ENCODE results near the gene VCX.
A peak's percentile ranks its signal among the peaks of the same experiment; 100 is the strongest.
"Not testable (repeated sequence)": the region's sequence is repeated elsewhere in the genome, so short reads cannot be mapped to it uniquely, and the experiment has no call there.

The VCX gene

DNA sequence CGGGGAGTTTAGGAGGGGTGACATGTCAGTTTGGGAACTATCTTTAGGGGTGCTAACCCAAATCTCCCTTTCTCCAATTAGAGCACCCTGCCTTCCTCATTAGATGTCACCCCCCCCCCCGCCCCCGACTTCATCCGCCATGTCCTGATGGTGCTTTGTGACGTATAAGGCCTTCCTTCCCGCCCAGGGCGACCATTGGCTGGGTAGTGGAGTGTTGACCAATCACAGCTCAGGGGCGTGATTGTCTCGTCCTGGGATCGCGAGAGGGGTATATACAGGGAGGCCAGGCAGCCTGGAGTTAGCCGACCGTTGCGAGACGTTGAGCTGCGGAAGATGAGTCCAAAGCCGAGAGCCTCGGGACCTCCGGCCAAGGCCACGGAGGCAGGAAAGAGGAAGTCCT, at the start of gene VCX:
VCX (plus strand) TSS at position 301 of the 400 bp plus-strand sequence; CDS start at position 334, 33 bp downstream.
- DNase-seq = not testable (repeated sequence)

DNA sequence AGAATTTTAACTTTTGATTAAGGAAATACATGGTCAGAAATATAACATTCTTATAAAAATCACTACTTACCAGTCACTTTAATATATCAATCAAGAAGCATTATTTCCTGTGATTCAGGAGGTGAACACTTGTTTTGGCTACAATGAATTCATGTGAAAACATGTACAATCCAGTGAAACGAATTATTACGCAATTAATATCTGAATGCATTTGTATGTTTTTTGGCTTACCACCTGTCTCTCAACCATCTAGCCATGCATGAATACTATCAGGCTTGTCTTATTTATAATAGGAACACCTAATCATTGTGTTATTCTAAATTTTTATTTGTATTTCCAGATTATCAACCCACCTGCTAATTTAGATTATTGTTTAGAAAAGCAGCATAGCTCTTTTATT, 44.6 kb upstream of the VCX start:
- no peak for DNase-seq

GRCh38 chrX:7801711-7802110, 41.3 kb upstream of the VCX start:
- DNase-seq = no peak

DNA sequence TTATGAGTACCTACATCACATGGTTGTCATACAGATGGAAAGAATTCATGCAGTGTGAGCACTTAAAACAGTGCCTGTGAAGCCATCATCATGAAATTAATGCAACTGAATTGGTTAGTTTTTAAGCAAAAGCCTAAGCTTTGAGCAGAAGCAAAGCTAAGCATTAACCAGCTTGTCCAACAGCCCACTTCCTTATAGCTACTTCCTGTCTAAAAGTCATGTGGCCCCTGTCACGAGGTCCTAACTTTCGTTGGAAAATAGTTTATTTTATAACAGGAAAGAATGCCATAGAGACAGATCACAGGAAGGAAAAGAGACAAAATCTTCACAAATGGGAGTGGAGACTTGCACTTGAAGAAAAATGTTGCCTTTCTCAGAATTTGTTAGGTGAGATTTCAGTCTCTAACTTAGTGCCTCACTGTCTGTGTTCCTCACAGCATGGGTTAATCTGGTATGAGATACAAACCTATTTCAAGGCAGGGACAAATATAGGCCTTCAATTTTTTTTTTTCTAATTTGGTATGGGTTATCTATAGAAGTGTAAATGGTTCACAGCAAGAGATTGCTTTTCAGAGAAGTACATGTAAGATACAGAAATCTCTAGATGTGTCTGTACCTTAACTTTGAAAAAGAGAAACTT, 27.7 kb upstream of the VCX start:
- DNase-seq = no peak

DNA sequence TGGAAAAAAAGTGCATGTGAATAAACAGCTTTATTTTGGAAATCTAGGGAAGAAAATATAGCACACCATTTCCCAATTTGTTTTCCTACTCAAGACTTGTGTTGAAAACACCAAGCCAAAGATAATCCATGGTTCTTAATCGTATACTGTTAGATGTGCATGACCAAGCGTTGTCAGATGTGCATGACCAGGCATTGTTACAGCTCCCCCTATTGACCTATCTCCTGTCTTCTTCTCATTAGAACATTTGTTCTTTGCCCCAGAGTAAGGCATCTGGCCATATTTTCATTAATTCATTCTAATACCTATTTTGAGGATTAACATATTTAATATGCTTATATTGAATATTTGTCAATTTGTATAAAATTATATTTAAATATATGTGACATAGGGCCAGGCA, 14.4 kb upstream of the VCX start:
- no peak for DNase-seq

DNA sequence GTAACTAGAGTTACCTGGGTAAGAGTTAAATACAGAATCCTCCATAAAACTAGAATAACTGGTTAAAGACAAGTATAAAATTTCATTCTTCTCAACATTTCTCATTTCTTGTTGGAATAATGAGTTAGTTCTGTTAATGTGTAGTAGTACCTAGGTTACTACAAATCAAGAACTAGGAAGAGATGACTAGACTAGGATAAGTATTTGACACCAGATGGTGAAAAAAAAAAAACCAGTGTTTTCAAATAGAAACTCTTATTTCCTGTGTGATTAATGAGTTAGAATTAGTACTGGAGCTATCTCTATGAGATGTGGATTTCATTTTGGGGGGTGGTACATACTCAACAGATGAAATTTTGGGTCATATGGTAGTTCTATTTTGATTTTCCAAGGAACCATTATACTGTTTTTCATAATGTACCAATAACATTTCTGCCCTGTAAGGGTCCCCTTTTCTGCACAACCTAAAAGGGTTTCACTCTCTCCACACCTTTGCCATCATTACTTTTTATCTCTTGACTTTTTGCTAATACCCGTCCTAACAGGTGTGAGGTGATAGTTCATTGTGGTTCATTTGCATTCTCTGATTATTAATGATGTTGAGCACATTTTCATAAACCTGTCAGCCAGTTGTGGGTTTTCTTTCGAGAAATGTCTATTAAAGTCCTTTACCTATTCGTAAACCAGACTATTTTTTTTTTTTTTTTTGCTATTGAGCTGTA, 1.7 kb upstream of the VCX start:
- DNase-seq = no peak

GRCh38 chrX:7852166-7852565, 9.2 kb downstream of the VCX start:
- DNase-seq = no peak

DNA sequence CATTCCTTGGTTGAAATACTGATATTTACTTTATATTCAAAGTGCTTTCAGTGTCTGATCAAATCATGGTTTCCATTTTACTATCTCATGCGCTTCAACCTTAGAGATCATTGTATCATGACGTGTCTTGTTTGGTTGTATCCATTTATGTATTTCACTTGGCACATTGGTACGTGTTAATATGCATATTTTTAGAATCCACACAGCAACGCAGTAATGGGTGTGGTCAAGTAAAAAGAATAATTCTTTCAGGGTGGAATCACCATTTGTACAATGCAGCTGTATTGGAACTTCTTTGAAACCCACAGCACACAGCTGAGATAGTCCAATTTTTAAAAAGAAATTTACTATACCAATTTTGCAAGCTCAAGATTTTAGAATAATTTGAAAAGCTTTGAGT, 29.1 kb downstream of the VCX start:
- no peak for DNase-seq

DNA sequence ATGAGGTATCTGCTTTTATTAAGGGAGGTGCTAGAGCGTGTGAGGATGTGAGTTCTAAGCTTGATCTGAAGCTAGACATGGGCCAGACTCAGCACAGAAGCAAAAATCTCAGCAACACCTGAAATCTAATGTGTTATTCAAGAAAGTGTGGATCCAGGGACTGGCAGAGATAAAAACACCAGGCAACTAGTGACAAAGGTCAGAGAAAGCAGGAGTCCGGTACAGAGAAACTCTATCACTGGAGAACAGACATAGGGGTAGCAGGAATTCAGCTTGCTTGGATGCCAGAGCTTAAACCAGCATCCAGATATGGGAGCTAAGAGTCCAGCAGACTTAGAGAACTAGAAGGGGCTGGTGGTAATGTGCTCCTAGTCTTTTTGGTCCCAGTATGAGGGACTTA, 34.0 kb downstream of the VCX start:
- DNase-seq = no peak

DNA sequence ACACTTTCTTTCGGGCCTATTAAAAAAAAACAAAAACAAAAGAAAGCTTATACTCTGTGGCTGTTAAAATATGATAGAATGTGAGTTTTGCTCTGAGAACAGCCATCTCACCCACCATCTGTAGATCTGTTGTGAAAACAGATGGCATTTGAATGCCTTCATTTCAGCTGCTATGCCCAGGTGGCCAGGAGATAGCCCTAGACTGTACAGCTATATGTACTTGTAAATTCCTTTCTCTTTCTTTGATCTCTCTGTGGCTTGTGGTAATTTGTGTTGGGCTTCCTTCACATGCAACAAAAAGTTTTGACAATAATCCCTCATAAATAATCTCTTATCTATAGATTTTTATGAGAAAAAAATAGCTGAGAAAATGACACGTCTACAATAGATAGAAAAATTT, 46.2 kb downstream of the VCX start:
- DNase-seq = no peak

- peak; percentile 2 for DNase-seq
These were observed 46.7 kb downstream of the VCX start for GRCh38 chrX:7889680-7890079.

- no peak for DNase-seq
These were observed 49.0 kb downstream of the VCX start for GRCh38 chrX:7891928-7892327.

Data from fibroblast of skin of right biceps (primary cell).